EL (cell line): ENCODE data around the gene SLC2A9.

Experiments
- DNase-seq: peaks from one replicate; pipeline ENCODE4 v3.0.0-alpha.2; 2016

The SLC2A9 gene

DNA sequence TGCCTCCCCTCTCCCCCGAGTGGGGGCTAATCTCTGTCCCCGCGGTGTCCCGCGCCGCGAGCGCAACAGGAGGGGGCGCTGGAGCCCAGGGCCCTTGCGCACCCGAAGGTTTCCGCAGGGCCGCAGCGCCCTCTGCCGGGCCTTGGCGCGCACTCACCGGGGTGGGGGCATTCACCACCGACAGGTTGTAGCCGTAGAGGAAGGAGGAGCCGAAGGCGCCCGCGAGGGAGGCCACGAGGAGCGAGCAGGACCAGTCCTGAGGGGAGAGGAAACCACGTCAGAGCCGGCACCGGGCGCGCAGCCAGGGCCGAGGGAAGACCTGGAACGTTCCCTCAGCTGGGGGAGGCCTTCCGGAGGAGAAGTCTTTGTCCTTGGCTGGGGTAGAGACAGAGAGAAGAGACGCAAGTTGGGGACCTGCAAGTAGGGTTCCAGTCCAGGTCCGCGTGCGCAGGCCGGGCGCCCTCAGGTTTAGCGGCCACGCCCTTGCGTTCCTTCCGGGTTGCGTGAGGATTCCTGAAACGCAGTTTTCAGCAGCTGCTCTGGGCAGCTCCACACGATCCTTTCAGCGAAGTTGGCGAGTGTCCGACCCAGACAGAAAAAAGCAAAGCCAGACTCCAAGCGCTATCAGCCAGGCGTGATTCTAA is 2.4 kb downstream of the SLC2A9 start:
- peak; percentile 94 for DNase-seq

DNA sequence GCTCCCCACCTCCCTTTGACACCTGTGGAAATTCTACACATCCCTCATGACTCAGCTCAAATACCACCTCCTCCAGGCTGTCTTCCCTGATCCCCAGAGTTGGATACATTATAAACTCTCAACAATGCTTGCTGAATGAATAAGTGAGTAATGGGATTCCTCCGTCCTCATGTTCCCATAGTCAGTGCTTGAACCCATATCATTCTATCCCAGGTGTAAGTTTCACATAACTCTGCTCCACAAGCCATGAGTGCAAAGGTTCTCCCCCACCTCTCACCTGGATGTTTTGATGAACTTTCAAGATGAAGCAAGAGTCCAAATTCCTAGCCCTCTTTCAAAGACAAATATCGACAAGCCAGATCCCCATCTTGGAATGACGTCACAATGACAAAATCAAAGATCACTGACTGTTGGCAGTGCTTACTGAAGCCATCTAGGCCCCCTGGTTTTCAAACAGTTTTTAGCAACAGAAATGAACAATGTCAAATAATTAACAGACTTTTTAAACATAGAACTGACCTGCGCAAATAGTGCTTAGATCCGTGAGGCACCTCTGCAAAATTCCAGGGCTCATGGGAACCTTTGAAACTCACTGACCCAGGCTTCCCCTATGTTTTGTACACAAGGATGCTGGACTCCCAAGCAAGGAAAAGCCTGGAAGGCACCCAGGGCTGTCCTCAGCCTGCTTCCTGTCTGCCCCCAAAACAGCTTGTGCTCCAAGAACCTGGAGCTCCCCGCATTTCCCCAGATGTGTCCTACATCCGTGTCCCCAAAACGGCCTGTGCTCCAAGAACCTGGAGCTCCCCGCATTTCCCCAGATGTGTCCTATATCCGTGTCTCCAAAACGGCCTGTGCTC is 4.0 kb downstream of the SLC2A9 start:
- no peak for DNase-seq

DNA sequence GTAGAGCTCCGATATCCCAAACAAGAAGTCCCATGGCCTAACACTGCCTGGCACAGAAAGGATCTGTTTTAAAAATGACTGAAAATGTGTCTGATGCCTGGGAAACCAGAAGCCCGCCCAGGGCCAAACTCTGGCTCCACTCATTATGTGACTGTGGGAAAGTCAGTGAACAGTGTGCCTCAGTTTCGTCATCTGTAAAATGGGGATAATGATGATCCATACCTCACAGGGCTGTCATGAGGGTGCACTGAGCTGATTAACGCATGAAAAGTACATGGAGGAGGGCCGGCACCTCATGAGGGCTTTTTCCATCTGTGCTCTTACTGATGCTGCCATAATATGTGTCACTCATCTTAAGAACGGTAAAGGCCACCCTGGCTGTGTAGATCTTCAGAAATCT is 5.1 kb downstream of the SLC2A9 start:
- DNase-seq: no peak

DNA sequence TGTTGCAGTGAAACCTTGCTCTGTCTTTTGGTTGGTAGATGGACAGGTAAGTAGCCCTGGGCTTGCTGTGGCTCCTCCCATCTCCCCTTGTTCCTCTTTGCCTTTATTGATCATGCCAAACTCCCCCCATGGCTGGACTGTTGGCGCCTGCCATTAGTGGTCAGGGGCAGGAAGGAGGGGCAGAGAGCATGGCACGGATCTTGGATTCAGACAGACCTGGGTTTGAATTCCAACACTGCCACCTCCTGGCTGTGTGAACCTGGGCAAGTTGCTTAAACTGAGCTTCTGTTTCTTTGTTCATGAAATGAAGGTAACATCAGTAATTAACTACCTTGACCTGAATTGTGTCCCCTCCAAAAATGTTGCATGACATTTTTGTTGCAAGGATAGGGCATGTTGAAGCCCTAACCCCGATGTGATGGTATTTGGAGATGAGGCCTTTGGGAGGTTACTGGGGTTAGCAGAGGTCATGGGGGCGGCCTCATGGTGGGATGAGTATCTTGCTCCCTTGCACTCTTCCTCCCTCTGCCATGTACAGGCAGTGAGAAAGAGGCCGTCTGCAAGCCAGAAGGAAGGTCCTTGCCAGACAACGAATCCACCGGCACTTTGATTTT is 6.0 kb downstream of the SLC2A9 start:
- peak; percentile 41 for DNase-seq

DNA sequence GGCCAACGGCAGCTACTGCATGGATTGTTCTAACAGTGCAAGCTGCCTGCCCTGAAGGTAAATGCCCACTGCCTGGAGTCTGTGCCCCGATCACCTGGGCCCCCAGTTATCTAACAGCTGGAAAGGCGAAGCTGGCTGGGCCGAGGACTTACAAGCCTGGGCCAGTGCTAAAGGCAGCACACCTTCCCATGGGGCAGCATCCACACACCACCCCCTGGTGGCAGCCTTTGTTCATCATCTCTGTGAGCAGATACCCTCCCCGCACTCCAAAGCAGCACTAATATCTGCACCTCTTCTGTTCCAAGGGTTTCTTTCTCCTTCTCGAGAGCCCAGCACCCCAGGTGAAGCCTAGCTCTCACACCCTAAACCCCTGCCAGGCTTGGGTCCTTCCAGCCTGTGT is 7.6 kb downstream of the SLC2A9 start:
- peak; percentile 25 for DNase-seq

DNA sequence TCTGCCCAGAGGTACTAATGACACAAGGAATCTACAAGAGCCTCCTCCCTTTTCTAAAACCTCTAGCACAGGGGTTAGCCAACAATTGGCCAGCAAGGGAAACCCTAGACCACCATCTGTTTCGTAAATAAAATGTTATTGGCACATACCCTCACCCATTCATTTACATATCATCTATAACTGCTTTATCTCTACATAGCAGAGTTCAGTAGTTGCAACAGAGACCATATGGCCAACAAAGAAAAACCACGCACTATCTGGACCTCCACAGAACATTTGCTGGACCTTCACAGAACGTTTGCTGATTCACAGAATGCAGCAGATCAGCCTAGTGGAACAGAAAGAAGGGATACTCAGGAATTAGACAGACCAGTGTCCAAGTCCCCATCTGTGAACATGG is 9.4 kb downstream of the SLC2A9 start:
- DNase-seq: no peak

DNA sequence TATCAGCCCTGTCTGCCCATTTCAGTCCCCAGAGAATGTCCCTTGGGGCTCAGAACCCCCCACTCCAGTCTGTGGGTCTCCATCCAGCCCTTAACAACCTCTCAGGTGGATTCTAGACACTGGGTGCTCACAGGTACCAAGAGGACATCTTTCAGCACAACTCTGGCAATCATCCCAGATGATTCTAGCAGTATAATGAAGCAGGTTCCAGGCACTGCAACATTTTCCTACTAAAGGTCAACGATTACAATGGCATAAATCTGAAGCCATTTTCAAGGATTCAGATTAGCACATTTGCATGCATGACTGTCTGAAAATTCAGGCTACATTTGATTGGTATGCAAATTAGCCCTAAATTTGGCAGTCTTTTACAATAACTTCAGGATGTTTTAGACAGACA is 10.0 kb downstream of the SLC2A9 start:
- no peak for DNase-seq

DNA sequence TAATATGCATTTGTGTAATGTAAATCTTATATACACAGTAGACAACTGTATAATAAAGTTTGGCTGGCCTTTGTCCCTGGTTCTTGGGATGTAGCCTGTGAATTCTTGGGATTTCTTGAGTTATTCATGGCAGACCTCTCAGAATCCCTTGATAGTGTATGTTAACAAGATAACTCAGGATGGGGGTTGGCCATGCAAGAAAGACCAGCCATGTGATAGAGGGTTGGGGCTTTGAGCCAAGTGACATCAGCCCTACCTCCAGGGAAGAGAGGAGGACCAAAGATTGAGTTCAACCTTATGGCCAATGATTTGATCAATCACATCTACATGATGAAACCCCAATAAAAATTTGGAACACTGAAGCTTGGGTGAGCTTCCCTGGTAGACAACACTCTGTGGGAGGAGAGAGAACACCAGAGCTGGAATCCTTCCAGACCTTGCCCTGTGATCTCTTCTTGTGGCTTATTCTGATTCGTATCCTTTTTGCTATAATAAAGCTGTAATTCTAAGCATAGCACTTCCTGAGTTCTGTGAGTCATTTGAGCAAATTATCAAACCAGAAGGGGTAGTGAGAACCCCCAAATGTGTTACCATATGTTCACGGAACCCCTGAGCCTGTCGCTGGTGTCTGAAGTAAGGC is 11.3 kb downstream of the SLC2A9 start:
- no peak for DNase-seq

DNA sequence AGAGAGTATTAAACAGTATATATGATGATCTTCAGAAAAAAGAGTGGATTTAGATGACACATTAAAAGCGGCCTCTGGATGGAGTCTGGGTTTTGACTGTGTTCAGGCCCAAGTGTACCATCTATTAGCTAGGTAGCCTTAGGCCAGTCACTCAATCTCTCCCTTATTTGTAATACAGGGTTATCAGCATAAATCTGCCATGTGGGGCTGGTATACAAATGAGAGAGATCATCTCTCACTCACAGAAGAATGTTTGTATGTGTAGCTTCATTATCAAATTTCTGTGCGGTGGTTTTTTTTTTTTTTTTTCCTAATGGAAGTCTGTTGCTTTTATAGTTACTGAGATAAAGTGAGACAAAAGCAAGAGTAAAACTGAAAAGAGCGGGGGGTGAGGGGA is 12.7 kb downstream of the SLC2A9 start:
- DNase-seq: no peak

DNA sequence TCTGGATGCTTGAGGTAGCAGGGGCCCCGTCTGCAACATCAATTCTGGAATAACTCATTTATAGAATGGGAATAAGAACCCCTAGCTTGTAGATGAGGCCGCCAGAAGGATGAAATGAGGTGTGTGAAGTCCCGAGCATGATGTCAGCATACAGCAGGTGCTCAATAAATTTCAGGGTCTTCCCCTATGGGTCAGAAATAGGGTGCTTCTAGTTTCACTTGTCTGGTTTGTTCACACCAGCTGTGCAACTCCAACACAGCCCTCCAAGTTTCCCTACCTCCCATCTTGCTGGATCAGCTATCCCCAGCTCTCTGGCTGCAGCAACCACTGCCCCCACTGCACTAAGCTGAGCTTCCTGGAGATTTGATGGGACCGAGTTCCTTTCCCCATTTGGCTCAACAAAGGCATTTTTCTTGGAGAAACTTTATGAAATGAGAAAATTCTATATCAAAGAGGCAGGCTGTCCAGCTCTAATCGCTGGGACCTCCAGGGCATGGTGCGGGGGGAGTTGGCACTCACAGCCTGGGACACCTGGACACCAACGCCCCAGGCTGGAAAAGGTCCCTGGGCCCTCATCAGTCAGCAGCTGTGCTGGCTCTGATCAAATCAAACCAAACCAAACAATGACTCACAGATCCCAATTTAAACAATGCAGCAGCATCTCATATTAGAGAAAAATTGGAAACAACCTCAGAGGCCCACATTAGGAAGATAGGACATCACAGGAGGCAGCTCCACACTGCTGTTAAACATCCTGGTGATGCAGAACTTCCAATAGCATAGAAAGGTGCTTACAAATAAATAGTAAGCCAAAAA is 13.3 kb downstream of the SLC2A9 start:
- DNase-seq: no peak

DNA sequence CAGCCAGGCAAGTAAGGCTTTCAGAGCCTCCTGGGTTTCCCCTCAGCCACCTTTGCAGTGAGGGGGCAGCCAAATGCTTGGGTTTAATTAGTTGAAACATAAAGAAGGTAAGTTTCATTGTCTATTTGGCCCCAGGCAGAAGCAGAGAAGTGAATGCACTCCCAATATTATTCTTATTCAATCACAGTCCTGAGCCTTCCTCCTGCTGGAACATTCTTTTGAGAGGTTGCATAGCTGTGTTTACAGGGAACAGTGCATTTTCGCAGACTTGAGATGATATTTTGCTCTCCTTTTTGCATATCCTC is 13.9 kb downstream of the SLC2A9 start:
- no peak for DNase-seq

DNA sequence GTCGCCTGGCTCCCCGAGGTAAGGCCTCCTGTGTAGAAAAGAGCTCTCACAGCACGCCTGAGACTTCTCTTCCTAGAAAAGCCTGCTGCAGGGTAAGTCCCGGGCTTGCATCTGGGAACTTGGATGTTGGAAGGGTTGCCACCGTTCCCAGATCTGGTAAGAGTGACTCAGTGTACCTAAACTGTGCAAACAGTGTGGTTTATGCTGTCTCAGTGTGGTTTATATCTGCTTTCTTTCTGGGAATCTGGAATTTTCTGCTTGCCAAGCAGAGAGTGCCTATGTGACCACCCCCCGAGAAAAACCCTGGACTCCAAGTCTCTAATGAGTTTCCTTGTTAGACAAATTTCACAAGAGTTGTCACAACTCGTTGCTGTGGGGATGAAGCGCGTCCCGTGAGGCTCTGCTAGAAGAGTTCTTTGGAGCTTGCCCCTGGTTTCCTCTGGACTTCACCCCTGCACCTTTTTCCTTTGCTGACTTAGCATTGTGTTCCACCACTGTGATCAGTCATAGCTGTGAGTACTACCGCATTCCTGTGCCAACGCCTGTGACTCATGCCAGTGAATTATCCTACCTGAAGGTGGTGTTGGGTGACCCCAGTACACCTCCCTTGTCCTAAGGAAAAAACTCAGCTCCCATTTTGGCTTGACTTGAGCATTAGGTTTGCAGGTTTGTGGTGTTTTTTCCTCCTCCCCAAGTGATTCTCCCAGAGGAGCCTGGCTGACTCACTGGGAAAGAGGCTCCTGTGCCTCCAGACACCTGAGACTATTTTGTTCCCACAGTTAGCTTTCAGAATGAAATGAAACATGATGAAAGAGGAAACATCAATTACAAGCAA is 14.5 kb downstream of the SLC2A9 start:
- no peak for DNase-seq

DNA sequence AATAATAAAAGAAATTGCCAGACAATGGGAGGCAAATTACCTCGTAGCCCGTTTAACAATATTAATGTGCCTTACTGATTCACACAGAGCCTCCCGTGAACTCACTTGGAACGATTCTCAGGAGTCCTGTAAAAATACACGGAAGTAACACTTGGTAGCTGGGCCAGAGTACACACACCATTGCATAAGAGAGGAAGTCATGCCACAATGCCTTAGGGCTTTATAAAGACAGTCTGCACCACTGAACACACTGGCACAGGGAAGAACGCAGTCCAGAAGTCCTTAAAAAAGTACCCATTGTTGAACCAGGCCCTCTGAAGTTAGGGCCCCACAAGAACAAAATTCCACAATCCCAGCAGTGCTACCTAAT is 15.1 kb downstream of the SLC2A9 start:
- DNase-seq: peak; percentile 56

DNA sequence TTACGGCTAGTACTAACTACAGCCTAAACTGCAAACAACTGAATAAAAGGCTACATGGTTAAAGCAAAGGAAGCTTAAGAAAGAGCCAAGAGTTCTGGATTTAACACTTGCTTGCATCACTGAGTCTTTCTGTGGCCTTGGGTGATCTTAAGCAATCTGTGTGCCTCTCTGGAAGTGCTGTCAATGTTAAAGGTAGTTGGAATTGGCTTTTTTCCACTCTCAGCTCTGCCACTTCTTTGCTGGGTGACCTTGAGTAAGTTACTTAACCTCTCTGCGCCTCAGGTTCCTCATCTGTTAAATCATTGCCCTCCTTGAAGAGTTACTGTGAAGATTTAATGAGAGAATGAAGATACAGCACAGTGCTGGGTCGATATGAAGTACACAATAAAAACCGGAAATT is 15.7 kb downstream of the SLC2A9 start:
- DNase-seq: no peak

DNA sequence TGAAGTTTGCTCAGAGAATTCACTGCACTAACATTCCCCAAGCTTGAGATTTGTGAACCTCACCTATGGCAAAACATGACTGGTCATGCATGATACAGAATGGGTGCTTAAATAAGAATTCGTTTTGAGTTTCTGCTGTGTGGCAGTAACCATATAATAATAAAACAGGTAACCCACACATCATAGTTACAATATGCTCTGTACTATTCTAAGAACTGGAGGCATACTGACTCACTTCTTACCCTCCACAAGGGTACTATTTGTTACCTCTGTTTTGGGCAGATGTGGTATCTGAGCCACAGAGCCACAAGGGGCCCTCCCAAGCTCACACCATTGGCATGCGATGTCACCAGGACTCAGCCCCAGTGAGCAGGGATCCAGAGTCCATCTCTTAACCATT is 17.6 kb downstream of the SLC2A9 start:
- no peak for DNase-seq

DNA sequence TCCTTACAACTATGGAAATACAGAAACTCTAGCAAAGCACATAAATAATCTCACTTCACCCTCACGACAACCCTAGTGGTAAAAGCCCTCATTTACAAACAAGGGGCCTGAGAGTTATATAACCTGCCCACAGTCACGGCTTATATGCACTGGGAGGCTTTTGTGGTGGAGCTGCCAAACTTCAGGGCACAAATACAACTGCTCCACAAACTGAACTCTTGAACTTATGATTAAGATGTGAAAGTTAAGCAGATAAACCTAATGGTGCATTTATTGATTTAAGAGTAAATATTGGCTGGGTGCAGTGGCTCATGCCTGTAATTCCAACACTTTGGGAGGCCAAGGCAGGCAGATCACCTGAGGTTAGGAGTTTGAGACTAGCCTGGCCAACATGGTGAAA is 19.0 kb downstream of the SLC2A9 start:
- no peak for DNase-seq

DNA sequence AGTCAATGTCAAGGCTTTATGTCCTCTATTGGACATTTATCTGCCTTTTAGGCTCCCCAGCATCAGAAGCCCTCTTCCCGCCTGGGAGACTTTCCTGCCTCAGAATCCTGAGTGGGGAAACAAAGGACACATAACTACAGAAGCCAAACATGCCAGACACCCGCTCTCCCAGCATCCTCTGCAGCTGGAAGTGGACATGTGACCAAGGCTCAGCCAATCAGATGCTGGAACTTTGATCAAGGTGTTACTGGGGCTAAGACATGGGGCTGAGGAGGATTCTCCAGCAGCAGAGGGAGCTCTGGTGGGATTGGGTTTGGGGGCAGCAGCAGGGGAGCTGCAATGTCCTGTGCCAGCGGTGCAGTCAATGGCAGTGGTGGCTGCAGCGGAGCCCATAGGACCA is 19.5 kb downstream of the SLC2A9 start:
- no peak for DNase-seq

DNA sequence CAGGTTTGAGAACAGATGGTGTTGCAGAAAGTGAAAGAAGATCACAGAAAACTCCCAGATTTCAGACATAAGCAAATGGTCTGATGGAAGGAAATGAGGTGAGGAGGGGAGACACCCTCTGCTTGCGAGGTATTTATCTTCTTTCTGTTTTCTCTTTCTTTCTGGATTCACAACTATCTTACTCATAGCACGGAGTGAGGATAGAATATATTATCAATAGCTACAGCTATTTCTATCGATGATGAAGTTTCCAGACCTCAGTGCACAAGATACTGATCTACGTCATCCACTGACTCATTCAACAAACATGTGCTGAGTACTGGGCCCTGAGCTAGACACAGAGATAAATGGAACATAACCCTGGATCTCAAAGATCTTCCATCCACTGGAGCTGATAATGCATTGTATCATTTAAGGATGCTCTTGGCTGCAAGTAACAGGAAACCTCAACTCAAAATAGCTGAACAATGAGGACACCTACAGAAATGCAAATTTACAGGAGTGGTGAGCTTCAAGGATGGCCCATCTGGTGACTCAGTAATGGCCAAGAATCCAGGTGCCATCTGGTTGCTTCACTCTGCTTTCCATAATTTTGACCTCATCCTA is 21.2 kb downstream of the SLC2A9 start:
- DNase-seq: peak; percentile 59

DNA sequence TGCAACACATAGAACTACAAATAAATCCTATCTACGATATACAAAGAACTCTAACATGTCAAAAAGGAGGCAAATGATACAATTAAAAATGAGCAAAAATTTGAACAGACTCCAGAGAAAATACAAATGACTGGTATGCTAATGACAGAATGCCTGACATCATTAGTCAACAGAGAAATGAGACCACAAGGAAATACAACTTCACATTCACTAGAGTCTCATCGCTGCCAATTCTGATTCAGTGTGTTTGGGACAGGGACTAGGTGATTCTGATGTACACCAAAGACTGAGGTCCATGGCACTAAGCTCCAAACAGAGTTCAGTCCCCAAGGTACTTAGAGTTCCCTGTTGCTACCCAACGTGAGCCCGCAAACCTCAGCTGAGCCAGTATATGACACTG is 23.4 kb downstream of the SLC2A9 start:
- peak; percentile 38 for DNase-seq

DNA sequence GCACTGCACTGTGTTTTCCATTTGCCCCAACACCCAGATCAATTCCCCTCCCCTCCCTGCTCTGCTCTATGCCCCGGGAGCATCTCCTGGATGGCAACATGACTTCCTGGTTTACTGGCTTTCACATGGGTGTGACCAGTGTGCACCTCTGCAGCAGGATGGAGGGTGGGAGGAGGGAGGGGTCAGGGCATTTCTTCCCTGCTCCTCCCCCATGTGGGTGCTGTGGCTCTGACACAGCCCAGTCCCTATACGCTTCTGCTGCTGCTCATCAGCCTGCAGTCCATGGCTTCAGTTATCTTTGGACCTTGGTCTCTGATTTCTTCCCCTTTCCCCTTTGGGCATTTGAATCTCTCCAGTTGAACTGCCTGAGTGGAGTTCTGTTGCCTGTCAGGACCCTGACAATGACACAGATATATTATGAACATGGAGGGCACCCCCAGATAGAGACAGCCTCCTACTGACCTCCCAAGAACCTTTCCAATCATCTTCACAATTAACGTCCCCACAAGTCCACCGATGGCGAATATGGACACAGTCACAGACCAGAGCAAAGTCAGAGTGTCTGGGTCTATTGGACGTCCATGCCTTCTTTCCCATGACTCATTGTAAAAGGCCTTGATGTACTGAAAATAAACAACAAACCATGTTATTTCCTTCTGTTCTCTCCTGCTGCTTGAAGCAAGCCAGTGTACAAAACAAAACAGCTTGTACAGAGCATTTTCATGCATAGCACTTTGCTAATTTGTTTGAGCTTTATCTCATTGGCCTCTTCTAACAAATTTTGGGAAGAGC is 24.8 kb downstream of the SLC2A9 start:
- DNase-seq: peak; percentile 34
